Activated CD8-positive, alpha-beta memory T cell treated with anti-CD3 and anti-CD28 coated beads for 48 hours (primary cell): ENCODE data around the gene ARSB.

Source experiments
- DNase-seq, 3 experiments: peaks; one replicate each; pipeline ENCODE4 v3.0.0-alpha.2; 2020; ENCODE audit warnings: low read depth in 2 of 3, low spot score in 2 of 3

ARSB gene

GRCh38 chr5:78808818-78809217 is 176.3 kb downstream of the ARSB start:
- no peak for DNase-seq

- DNase-seq: no peak
Observed at GRCh38 chr5:78808380-78808779, 176.7 kb downstream of the ARSB start.

GRCh38 chr5:78806544-78806943 is 178.6 kb downstream of the ARSB start:
- DNase-seq: no peak

GRCh38 chr5:78805474-78806124 is 179.5 kb downstream of the ARSB start:
- no peak for DNase-seq

GRCh38 chr5:78804995-78805394 is 180.1 kb downstream of the ARSB start:
- no peak for DNase-seq

- no peak for DNase-seq
Observed at GRCh38 chr5:78803941-78804340, 181.2 kb downstream of the ARSB start.

GRCh38 chr5:78803353-78803752 is 181.8 kb downstream of the ARSB start:
- DNase-seq: no peak

- no peak for DNase-seq
Observed at GRCh38 chr5:78801413-78801812, 183.7 kb downstream of the ARSB start.

- no peak for DNase-seq
Observed at GRCh38 chr5:78799266-78800017, 185.7 kb downstream of the ARSB start.

- DNase-seq: no peak
Observed at GRCh38 chr5:78798673-78799029, 186.5 kb downstream of the ARSB start.

GRCh38 chr5:78797936-78798672 is 187.0 kb downstream of the ARSB start:
- no peak for DNase-seq

GRCh38 chr5:78795757-78796156 is 189.4 kb downstream of the ARSB start:
- DNase-seq: no peak

- no peak for DNase-seq
Observed at GRCh38 chr5:78794693-78795215, 190.4 kb downstream of the ARSB start.

GRCh38 chr5:78793907-78794662 is 191.0 kb downstream of the ARSB start:
- DNase-seq: no peak

- no peak for DNase-seq
Observed at GRCh38 chr5:78792345-78793055, 192.6 kb downstream of the ARSB start.

GRCh38 chr5:78791501-78792100 is 193.5 kb downstream of the ARSB start:
- no peak for DNase-seq

- no peak for DNase-seq
Observed at GRCh38 chr5:78787783-78788182, 197.3 kb downstream of the ARSB start.

- DNase-seq: no peak
Observed at GRCh38 chr5:78785454-78785853, 199.7 kb downstream of the ARSB start.

- no peak for DNase-seq
Observed at GRCh38 chr5:78783434-78784130, 201.5 kb downstream of the ARSB start.

GRCh38 chr5:78782728-78783127 is 202.4 kb downstream of the ARSB start:
- DNase-seq: no peak
